Stomach (tissue), 4 donors: ENCODE data around the gene CNNM4.

Source experiments
- CTCF ChIP-seq, 7 experiments: fragments of 450-650 bp in 4 of 7; fragments of 200-600 bp in 3 of 7; sonication (generic) in 3 of 7; IDR thresholded peaks; one replicate each; pipeline ENCODE4 v1.5.1; 2016 to 2019; ENCODE audit warnings: antibody characterized with exemption in 7 of 7, control low read depth in 2 of 7, mild to moderate bottlenecking in 1 of 7
- POLR2A ChIP-seq, 4 donors: fragments of 450-650 bp; IDR thresholded peaks; one replicate each; pipeline ENCODE4 v1.6.1; 2016; ENCODE audit warnings: antibody characterized with exemption in 4 of 4, control low read depth in 2 of 4, mild to moderate bottlenecking in 1 of 4, moderate library complexity in 1 of 4

- TF ChIP-seq POLR2A (IDR thresholded peaks at IDR 0.05) (no peak), CTCF (IDR thresholded peaks at IDR 0.05) (no peak)
Measured at GRCh38 chr2:96769814-96770213, 9.1 kb downstream of the CNNM4 start.
